Activated naive CD8-positive, alpha-beta T cell treated with anti-CD3 and anti-CD28 coated beads, Interleukin-2, amount 10 ng/mL, durations not matched to agents 7 days and 5 days (primary cell): ENCODE results near the gene PSTK. TPM values are rescaled to one million over a fixed set of nuclear protein-coding genes. Genes with fewer than 3 reads are reported as not detected.

Experiments
- ATAC-seq: fragments of 150-1000 bp; cut with Tn5 transposase; one replicate; pipeline ENCODE4 v1.10.0; 2021; ENCODE audit warnings: low read depth, moderate library complexity
- POLR2A ChIA-PET: fragments of 350-600 bp; sonication (Branson Sonifier 250); formaldehyde crosslinking; loops from one replicate; lab custom pipeline; 2021; ENCODE audit warnings: antibody characterized with exemption; lab: Charles Lee
- DNase-seq: peaks from one replicate; pipeline ENCODE4 v3.0.0; 2021
- H3K27ac Mint-ChIP-seq: one replicate; pipeline ENCODE4 v1.8.0; 2022; ENCODE audit warnings: mild to moderate bottlenecking, mixed read lengths
- H3K27me3 Mint-ChIP-seq: one replicate; pipeline ENCODE4 v1.8.0; 2022; ENCODE audit warnings: mild to moderate bottlenecking, moderate library complexity, mixed read lengths
- H3K36me3 Mint-ChIP-seq: one replicate; pipeline ENCODE4 v1.8.0; 2021; ENCODE audit warnings: mild to moderate bottlenecking, mixed read lengths
- H3K4me1 Mint-ChIP-seq: one replicate; pipeline ENCODE4 v1.8.0; 2021; ENCODE audit warnings: mixed read lengths
- H3K4me3 Mint-ChIP-seq: one replicate; pipeline ENCODE4 v1.8.0; 2022; ENCODE audit warnings: mild to moderate bottlenecking, moderate library complexity, mixed read lengths
- H3K9me3 Mint-ChIP-seq: one replicate; pipeline ENCODE4 v1.8.0; 2021; ENCODE audit warnings: mixed read lengths
- total RNA-seq, 2 experiments: library from RNA; stranded (reverse); gene quantifications; one replicate each; pipeline ENCODE4 v1.2.3, GENCODE V29; 2021

PSTK gene
- total RNA-seq, 2 experiments from 2014 or later, result 3.5 to 4.5 TPM

DNA sequence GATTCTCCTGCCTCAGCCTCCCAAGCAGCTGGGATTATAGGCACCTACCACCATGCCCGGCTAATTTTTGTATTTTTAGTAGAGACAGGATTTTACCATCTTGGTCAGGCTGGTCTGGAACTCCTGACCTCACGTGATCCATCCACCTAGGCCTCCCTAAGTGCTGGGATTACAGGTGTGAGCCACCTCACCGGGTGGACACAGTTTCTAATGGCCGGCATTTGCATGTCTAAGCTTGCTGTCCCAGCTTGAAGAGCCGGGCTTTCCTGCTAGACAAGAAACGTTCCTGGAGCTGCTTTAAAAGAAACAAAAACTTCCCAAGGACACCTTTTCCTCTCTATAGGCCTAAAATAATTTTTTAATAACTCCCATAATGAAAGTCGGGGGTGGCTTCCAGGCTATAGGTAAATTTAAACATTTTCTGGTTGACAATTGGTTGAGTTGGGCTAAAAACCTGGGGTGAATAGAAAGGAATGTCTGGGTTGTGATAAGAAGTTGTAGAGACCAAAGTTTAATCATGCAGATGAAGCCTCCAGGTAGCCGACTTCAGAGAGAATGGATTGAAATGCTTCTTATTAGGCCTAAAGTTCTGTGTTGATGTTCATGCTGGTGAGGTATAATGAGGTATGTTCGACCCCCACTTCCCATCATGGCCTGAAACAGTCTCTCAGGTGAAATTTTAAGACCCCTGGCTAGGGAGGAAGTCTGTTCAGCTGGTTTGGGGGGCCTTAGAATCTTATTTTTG lies 37.4 kb downstream of the PSTK start:
- H3K9me3 Mint-ChIP-seq, result no peaks in the 10 kb centered on the region
- no peak overlapping the region for H3K4me3 Mint-ChIP-seq
- POLR2A ChIA-PET, result no interaction called here
- no peaks in the 10 kb centered on the region for H3K4me1 Mint-ChIP-seq
- ATAC-seq, result no peak
- peaks cover 1% of the 10 kb centered on the region for H3K36me3 Mint-ChIP-seq
- no peak for DNase-seq
- H3K27ac Mint-ChIP-seq, result no peak overlapping the region
- no peaks in the 10 kb centered on the region for H3K27me3 Mint-ChIP-seq

DNA sequence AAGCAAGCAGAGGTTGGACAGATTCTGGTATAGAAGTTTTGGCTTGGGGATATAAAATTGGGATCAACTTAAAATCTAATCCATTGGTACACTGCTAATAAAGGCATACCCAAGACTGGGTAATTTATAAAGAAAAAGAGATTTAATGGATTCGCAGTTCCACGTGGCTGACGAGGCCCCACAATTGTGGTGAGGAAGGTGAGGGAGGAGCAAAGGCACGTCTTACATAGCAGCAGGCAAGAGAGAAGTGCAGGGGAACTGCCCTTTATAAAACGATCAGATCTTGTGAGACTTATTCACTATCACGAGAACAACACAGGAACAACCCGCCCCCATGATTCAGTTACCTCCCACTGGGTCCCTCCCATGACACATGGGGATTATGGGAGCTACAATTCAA lies 38.3 kb downstream of the PSTK start:
- H3K4me1 Mint-ChIP-seq, result no peaks in the 10 kb centered on the region
- no peaks in the 10 kb centered on the region for H3K9me3 Mint-ChIP-seq
- H3K36me3 Mint-ChIP-seq, result peaks cover 1% of the 10 kb centered on the region
- no peak for DNase-seq
- no peak for ATAC-seq
- POLR2A ChIA-PET, result no interaction called here
- H3K27me3 Mint-ChIP-seq, result no peaks in the 10 kb centered on the region
- H3K27ac Mint-ChIP-seq, result no peak overlapping the region
- H3K4me3 Mint-ChIP-seq, result no peak overlapping the region

DNA sequence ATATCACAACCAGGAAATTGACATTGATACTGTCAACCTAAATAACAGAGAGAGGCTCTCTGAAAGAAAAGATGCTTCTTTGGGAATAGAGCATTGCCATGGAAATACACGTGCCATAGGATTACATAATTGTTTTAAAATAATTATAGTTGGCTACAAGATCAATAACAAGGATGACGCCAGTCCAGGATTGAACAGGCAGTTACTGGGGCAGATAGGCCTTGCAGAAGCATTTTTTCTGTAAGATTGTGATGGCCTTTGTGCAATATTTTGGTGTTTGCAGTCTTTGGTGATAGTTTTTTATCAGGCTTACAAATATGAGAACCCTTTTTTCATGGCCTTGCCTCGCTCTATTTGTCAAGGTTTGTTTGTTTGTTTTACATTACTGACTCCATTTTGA lies 39.1 kb downstream of the PSTK start:
- H3K4me3 Mint-ChIP-seq, result no peak overlapping the region
- no peak overlapping the region for H3K27ac Mint-ChIP-seq
- DNase-seq (no peak), ATAC-seq (no peak)
- no peaks in the 10 kb centered on the region for H3K9me3 Mint-ChIP-seq
- H3K4me1 Mint-ChIP-seq, result peaks cover 3% of the 10 kb centered on the region
- H3K27me3 Mint-ChIP-seq, result no peaks in the 10 kb centered on the region
- peaks cover 1% of the 10 kb centered on the region for H3K36me3 Mint-ChIP-seq
- POLR2A ChIA-PET, result no interaction called here

DNA sequence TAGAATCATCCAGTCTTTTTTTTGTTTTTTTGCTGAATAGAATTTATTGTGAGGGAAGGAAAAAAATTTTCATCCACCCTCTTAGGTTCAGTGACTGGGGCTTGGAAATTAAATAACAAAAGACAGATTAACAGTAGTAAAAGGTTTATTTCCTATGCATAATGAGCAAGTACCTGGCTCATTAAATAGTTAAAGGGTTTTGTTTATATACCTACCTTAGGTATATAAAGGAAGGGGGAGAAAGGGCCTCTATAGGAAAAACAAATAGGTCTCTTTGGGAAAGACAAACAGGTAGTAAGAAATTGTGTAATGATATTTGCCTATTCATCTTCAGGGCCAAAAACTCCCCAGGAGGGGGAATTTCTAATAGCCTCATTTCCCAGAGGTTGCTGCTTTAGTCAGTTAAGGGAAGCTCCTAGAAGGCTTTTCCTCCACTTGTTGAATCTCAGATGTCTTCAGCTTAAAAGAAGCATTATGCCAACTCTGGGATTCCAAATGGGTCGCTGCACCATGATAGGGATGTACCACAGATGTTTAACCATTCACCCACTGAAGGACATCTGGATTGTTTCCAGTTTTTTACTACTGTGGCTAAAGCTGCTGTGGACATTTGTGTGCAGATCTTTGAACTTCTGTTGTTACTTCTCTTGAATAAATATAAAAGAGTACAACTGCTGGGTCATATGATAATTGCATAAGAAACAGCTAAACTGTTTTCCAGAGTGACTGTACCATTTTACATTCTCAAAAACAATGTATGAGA lies 39.9 kb downstream of the PSTK start:
- ATAC-seq, result no peak
- Mint-ChIP-seq H3K4me3 (no peak overlapping the region), H3K27ac (no peak overlapping the region), H3K9me3 (no peaks in the 10 kb centered on the region), H3K4me1 (peaks cover 5% of the 10 kb centered on the region), H3K36me3 (peaks cover 1% of the 10 kb centered on the region), H3K27me3 (no peaks in the 10 kb centered on the region)
- DNase-seq, result no peak
- POLR2A ChIA-PET, result no interaction called here

DNA sequence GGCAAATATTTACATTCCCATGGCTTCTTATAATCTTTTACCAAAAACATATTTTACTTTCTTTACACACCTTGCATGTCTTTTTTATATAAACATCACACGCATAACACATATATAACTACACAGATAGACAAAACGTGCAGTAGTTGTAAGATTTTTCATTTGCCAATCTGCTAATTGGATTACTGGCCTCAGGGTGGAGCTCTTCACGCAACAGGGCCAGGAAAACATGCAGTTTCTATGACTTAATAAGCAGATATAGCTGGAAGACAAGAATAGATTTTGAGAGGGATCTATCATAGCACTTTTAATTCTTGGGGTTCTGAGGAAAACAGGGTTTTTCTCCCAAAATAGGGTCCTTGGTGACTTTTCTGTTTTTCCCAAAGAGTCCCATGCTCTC lies 41.3 kb downstream of the PSTK start:
- DNase-seq (no peak), ATAC-seq (no peak)
- Mint-ChIP-seq H3K27me3 (no peaks in the 10 kb centered on the region), H3K4me1 (peaks cover 5% of the 10 kb centered on the region), H3K9me3 (no peaks in the 10 kb centered on the region), H3K27ac (no peak overlapping the region), H3K4me3 (no peak overlapping the region), H3K36me3 (no peaks in the 10 kb centered on the region)
- POLR2A ChIA-PET, result no interaction called here

DNA sequence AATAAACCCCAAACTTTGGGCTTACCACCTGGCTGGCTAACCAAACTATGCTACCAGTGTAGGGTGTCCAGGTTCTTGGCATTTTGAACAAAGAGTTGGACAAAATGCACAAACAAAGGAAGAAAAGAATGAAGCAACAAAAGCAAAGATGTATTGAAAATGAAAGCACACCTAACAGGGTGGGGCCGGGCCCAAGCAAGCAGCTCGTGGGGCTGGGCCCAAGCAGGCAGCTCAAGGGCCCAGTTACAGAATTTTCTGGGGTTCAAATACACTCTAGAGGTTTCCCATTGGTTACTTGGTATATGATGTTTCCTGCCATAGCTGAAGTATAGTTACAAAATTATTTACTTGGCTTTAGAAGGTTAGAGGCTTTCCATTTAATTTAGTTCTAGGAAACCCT lies 44.3 kb downstream of the PSTK start:
- no peak overlapping the region for H3K4me3 Mint-ChIP-seq
- H3K27ac Mint-ChIP-seq, result no peak overlapping the region
- no peaks in the 10 kb centered on the region for H3K36me3 Mint-ChIP-seq
- H3K4me1 Mint-ChIP-seq, result peaks cover 5% of the 10 kb centered on the region
- no peaks in the 10 kb centered on the region for H3K27me3 Mint-ChIP-seq
- POLR2A ChIA-PET, result no interaction called here
- no peak for DNase-seq
- no peak for ATAC-seq
- H3K9me3 Mint-ChIP-seq, result no peaks in the 10 kb centered on the region

DNA sequence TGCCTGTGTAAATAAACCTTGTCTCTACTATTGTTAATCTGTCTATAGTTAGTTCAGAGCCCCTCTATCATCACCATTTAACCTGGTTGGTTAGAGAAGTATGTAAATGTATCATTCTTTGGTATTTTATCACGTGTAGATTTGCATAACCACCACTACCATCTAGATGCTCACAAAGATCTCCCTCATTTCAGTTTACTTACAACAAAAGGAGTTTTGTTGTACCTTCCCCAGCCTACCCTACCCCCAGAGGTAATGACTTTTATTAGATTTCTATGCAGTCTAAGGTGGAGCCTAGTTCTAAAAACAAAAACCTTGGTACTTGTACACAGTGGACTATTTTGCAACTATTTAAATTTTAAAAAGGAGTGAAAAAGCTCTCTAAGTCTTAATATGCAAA lies 46.1 kb downstream of the PSTK start:
- POLR2A ChIA-PET, result no interaction called here
- no peak overlapping the region for H3K27ac Mint-ChIP-seq
- no peak for DNase-seq
- H3K27me3 Mint-ChIP-seq, result no peaks in the 10 kb centered on the region
- ATAC-seq, result no peak
- no peaks in the 10 kb centered on the region for H3K9me3 Mint-ChIP-seq
- peaks cover 5% of the 10 kb centered on the region for H3K4me1 Mint-ChIP-seq
- no peak overlapping the region for H3K4me3 Mint-ChIP-seq
- H3K36me3 Mint-ChIP-seq, result no peaks in the 10 kb centered on the region

DNA sequence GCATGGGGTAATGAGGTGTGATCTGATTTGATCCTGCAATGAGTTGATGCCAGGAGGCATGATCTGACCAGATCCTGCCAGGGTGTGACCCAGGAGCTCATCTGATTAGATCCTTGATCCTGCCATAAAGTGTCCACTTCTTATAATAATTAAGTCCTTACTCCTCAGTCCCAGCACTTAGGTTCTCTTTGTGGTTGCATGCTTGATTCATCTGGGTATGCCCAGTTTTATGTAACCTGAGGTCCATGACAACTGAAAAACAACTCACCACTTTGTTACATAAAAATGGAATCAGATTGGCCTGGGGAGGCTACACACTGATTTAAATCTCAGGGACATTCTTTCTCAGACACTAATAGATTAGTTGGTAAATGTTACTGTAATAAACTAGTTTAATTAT lies 47.7 kb downstream of the PSTK start:
- POLR2A ChIA-PET, result no interaction called here
- Mint-ChIP-seq H3K36me3 (no peaks in the 10 kb centered on the region), H3K27ac (no peak overlapping the region), H3K27me3 (no peaks in the 10 kb centered on the region), H3K4me1 (peaks cover 5% of the 10 kb centered on the region), H3K9me3 (no peaks in the 10 kb centered on the region), H3K4me3 (no peak overlapping the region)
- DNase-seq, result no peak
- ATAC-seq, result no peak

DNA sequence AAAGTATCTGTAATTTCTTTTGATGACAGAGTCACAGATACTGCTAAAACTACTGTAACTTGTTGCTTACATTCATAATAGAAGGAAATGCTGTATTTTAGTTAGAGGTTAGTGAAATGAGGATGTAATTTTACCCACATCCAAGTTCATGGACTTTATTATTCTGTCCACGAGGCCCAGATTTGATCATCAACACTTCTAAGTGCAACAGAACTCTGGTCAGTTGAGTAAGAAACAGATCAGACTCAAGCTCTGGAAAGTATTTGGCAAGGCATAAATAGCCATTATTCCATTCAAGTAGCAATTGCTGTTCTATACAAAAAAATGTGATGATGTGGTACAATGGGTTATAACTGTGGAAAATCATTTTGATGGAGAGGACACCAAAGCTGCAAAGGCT lies 50.9 kb downstream of the PSTK start:
- Mint-ChIP-seq H3K27ac (no peak overlapping the region), H3K4me1 (no peaks in the 10 kb centered on the region), H3K36me3 (peaks cover 4% of the 10 kb centered on the region), H3K27me3 (no peaks in the 10 kb centered on the region), H3K4me3 (no peak overlapping the region), H3K9me3 (no peaks in the 10 kb centered on the region)
- ATAC-seq (no peak), DNase-seq (no peak)
- POLR2A ChIA-PET, result no interaction called here

DNA sequence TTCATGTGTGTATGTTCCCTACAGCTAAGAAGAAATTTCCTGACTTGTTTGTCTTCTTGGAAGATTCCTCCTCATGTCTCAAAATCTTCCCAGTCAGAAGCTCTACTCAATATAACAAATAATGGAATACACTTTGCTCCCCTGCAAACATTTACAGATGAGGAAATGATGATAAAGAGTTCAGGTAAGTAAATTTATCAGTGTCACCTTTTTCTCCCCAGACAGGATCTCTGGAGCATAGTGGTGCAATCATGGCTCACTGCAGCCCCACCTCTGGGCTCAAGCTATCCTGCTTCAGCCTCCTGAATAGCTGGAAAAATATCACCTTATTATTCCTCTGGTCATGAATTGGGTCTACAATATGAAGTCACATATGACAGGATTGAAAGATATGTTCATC lies 54.1 kb downstream of the PSTK start:
- DNase-seq (no peak), ATAC-seq (no peak)
- peaks cover 3% of the 10 kb centered on the region for H3K4me1 Mint-ChIP-seq
- H3K36me3 Mint-ChIP-seq, result peaks cover 6% of the 10 kb centered on the region
- H3K27me3 Mint-ChIP-seq, result no peaks in the 10 kb centered on the region
- POLR2A ChIA-PET, result no interaction called here
- H3K4me3 Mint-ChIP-seq, result no peak overlapping the region
- no peak overlapping the region for H3K27ac Mint-ChIP-seq
- H3K9me3 Mint-ChIP-seq, result no peaks in the 10 kb centered on the region

DNA sequence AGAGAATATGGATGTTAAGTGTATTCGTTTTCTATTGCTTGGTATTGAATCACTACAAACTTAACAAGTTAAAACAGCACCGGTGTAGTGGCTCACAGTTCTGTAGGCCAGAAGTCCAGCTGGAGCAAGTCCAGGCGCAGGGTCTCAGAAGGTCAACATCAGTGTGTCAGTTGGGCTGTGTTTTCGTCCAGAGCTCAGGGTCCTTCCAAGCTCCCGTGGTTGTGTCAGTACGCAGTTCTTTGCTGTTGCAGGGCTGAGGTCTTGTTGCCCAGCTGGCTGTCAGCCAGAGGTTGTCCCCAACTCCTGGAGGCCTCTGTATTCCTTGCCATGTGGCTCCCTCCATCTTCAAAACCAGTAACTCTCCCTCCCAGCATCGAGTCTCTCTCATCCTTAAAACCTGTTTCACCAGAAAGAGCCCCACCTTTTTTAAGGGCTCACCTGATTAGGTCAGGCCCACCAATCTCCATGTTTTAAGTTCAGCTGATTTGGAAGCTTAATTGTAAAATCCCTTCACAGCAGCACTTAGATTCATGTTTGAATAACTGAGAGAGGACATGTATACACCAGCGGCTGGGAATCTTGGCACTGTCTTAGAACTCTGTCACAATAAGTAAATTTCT lies 55.4 kb downstream of the PSTK start:
- POLR2A ChIA-PET, result interaction anchor here (0.7 kb wide), 1 partner anchor 27 kb away, joined by 3 read pairs; the partner anchor contains the start of genes ACADSB and IKZF5
- H3K9me3 Mint-ChIP-seq, result no peaks in the 10 kb centered on the region

DNA sequence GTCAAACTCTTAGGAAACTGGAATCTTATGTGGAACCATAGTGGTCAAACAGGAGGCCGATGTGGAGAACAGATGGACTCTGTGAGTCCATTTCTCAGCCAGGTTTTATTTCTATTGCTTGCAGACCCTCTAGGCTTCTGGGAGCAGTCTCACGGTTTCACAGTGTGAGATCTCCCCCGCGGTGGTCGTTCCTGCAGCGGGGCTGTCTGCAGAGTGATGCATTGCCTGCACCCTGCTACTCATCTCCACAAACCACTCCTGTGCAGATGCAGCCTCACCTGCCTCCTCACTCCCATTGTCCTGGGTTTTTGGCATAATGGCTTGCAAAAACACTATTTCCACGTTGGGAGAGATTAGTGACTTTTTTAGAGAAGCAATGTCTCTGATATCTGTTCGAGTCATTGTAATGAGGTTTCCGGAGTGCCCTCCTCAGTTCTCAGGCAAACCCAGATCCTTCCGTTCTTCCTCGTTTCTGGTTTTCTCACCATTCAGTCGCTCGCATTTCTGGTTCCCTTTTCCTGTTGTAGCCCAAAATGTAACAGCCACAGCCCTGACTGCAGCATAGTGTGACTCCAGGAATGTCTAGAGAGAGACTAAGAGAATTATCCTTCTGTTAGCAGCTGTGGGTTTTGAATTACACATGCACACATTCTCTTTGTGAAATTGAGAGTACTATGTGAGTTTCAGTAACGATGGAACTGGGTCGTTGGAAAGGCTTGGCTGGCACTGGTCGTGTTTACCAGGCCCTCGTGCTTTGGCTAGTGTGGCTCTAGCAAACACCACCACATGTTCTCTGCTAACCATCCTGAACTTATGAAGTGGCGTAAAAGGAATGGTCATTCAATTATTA lies 58.8 kb downstream of the PSTK start:
- DNase-seq, result no peak
- POLR2A ChIA-PET, result no interaction called here
- H3K4me1 Mint-ChIP-seq, result peaks cover 4% of the 10 kb centered on the region
- no peaks in the 10 kb centered on the region for H3K9me3 Mint-ChIP-seq
- ATAC-seq, result no peak
- H3K4me3 Mint-ChIP-seq, result no peak overlapping the region
- H3K36me3 Mint-ChIP-seq, result peaks cover 6% of the 10 kb centered on the region
- peak overlapping the region; percentile 1 for H3K27ac Mint-ChIP-seq
- H3K27me3 Mint-ChIP-seq, result no peaks in the 10 kb centered on the region

More for the DNA sequence above, 55.4 kb downstream of the PSTK start:
- Mint-ChIP-seq H3K4me3 (no peak overlapping the region), H3K36me3 (peaks cover 6% of the 10 kb centered on the region), H3K27me3 (no peaks in the 10 kb centered on the region), H3K27ac (no peak overlapping the region), H3K4me1 (peaks cover 4% of the 10 kb centered on the region)
- DNase-seq, result no peak
- no peak for ATAC-seq

DNA sequence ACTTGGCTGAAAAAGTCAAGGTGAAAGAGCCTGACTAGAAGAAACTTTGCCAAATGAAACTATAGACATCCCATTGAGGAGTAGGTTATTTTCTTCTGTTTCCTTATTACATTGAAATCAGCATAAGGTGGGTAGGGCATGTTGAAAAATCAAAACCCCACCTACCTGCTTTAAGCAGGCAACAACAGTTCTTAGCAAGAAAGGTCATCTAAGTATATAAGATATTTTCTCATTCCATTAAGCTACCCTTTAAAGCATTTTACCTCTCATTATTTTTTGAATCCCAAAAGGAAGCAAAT lies 59.4 kb downstream of the PSTK start:
- H3K9me3 Mint-ChIP-seq, result no peaks in the 10 kb centered on the region
- H3K36me3 Mint-ChIP-seq, result peaks cover 5% of the 10 kb centered on the region
- POLR2A ChIA-PET, result interaction anchor here (1.8 kb wide), 1 partner anchor 29 kb away, joined by 9 read pairs; no protein-coding TSS in a partner anchor
- H3K27ac Mint-ChIP-seq, result no peak overlapping the region
- no peak for DNase-seq
- no peak for ATAC-seq
- H3K4me1 Mint-ChIP-seq, result peaks cover 4% of the 10 kb centered on the region
- no peak overlapping the region for H3K4me3 Mint-ChIP-seq
- H3K27me3 Mint-ChIP-seq, result no peaks in the 10 kb centered on the region
